ENCODE results near the gene DAND5.

DNA sequence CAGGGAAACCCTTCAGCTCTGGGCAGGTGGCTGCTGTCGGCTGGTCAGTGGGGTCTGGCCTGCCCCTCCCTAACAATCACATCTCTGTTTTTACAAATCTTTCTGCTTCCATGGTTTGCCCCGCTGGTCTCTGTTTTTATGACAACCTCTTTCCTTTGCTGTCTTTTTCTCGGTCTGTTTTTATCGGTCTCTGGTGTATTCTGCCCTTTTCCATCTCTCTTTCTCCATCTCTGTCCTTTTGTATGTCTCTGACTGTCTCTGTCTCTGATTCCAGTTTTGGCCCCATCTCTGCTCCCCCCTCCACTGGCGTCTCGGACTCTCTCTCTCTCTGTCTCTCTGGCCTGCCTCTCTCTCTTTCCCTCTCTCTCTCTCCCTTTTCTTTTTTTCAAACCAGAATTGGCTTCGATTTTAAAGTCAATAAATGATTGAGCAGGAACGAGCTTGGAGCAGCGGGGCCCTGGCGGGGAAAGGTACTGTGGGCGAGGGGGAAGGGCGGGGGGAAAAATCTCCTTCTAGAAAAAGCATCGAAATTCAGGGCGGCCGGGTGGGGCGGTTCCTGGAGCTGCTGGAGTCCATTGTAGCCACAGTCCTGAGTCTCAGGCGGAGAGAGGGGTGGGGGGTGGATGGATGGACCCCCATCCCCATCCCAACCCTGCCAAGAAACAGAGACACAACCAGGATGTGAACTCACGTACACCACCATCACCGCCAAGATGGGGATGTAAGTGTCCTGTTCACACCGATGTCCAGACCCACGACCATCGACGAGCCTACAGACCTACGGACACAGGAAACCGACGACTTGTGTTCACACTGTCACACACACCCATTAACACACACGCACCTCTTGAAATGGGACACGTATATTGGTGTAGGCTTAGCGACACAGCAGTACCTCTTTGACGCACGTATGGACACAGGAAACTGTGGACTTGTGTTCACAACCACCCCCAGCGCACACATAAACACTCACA lies 28.9 kb downstream of the DAND5 start:
- TF ChIP-seq, protein P1, sequence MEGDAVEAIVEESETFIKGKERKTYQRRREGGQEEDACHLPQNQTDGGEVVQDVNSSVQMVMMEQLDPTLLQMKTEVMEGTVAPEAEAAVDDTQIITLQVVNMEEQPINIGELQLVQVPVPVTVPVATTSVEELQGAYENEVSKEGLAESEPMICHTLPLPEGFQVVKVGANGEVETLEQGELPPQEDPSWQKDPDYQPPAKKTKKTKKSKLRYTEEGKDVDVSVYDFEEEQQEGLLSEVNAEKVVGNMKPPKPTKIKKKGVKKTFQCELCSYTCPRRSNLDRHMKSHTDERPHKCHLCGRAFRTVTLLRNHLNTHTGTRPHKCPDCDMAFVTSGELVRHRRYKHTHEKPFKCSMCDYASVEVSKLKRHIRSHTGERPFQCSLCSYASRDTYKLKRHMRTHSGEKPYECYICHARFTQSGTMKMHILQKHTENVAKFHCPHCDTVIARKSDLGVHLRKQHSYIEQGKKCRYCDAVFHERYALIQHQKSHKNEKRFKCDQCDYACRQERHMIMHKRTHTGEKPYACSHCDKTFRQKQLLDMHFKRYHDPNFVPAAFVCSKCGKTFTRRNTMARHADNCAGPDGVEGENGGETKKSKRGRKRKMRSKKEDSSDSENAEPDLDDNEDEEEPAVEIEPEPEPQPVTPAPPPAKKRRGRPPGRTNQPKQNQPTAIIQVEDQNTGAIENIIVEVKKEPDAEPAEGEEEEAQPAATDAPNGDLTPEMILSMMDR (IDR thresholded peaks at IDR 0.05): no peak
- no peak for TF ChIP-seq ZFX (IDR thresholded peaks at IDR 0.05; ENCODE audit: borderline replicate concordance)
